ENCODE results near the gene LGR6.

- TF ChIP-seq CTCF (IDR thresholded peaks at IDR 0.05; ENCODE audit: poor library complexity, severe bottlenecking) = no peak
- no peak for TF ChIP-seq MXI1 (conservative IDR thresholded peaks at IDR 0.05; ENCODE audit: poor library complexity, severe bottlenecking)
- TF ChIP-seq REST (IDR thresholded peaks at IDR 0.05; ENCODE audit: borderline replicate concordance) = no peak
- no peak for TF ChIP-seq RAD21 (conservative IDR thresholded peaks at IDR 0.05)
These were observed 28.2 kb upstream of the LGR6 start for GRCh38 chr1:202165267-202165941.
